ENCODE measurements around the gene ALOX12B. TPM values are rescaled to one million over a fixed set of nuclear protein-coding genes. Genes with fewer than 3 reads are reported as not detected.

ALOX12B gene
- total and polyA plus RNA-seq, 2 donors (not counting 1 experiment from before 2014, with no cell fraction given) = 0.57 to 0.69 TPM

GRCh38 chr17:8071496-8071895 lies 16.0 kb downstream of the ALOX12B start:
- Histone ChIP-seq H3K9me3 (ENCODE audit: control extremely low read depth in 1 of 3, control insufficient read depth in 2 of 3, insufficient read depth in 1 of 3, low read length in 2 of 3) (peaks cover 0 to 19% (median 0%) of the 10 kb centered on the region in 3 donors), H2AFZ (ENCODE audit: insufficient read depth, low read depth, low read length, poor library complexity, severe bottlenecking) (no peak overlapping the region), H3K27ac (ENCODE audit: low read length in 2 of 2) (no peak overlapping the region), H4K20me1 (ENCODE audit: control insufficient read depth, insufficient read depth, low read length, poor library complexity, severe bottlenecking) (no peaks in the 10 kb centered on the region), H3K79me2 (ENCODE audit: control insufficient read depth, insufficient read depth, low read length) (no peaks in the 10 kb centered on the region), H3K4me2 (replicated peaks; ENCODE audit: low read depth, low read length, poor library complexity, severe bottlenecking) (no peak overlapping the region), H3K9ac (ENCODE audit: low read length) (no peak overlapping the region), H3K27me3 (replicated peaks in 1 of 4; ENCODE audit: control extremely low read depth in 1 of 4, control insufficient read depth in 3 of 4, insufficient read depth in 4 of 4, low read length in 3 of 4) (peaks cover 0 to 57% (median 39%) of the 10 kb centered on the region in 4 experiments), H3K4me3 (ENCODE audit: control extremely low read depth in 1 of 5, extremely low read depth in 1 of 5, insufficient read depth in 1 of 5, low read depth in 2 of 5, low read length in 4 of 5) (no peak overlapping the region), H3K36me3 (replicated peaks in 1 of 2; ENCODE audit: control extremely low read depth in 1 of 2, control insufficient read depth in 1 of 2, extremely low read depth in 1 of 2, insufficient read depth in 2 of 2, low read length in 1 of 2) (no peaks in the 10 kb centered on the region), H3K4me1 (ENCODE audit: control insufficient read depth in 2 of 2, insufficient read depth in 2 of 2, low read length in 2 of 2) (peaks cover 25 to 28% of the 10 kb centered on the region in 2 donors)
- DNase-seq = no peak
- Mint-ChIP-seq H3K4me1 (peaks cover 26% of the 10 kb centered on the region), H3K9me3 (ENCODE audit: insufficient read depth) (no peaks in the 10 kb centered on the region), H3K4me3 (no peak overlapping the region), H3K27me3 (peaks cover 55% of the 10 kb centered on the region), H3K27ac (no peak overlapping the region)
- 81% methylated on average over 7 of the region's 12 CpGs for WGBS (ENCODE audit: insufficient coverage)
- POLR2A ChIA-PET = no interaction called here
- TF ChIP-seq, protein P1, sequence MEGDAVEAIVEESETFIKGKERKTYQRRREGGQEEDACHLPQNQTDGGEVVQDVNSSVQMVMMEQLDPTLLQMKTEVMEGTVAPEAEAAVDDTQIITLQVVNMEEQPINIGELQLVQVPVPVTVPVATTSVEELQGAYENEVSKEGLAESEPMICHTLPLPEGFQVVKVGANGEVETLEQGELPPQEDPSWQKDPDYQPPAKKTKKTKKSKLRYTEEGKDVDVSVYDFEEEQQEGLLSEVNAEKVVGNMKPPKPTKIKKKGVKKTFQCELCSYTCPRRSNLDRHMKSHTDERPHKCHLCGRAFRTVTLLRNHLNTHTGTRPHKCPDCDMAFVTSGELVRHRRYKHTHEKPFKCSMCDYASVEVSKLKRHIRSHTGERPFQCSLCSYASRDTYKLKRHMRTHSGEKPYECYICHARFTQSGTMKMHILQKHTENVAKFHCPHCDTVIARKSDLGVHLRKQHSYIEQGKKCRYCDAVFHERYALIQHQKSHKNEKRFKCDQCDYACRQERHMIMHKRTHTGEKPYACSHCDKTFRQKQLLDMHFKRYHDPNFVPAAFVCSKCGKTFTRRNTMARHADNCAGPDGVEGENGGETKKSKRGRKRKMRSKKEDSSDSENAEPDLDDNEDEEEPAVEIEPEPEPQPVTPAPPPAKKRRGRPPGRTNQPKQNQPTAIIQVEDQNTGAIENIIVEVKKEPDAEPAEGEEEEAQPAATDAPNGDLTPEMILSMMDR (IDR thresholded peaks at IDR 0.05) = no peak
- no peak for TF ChIP-seq EZH2 (IDR thresholded peaks at IDR 0.05; ENCODE audit: borderline replicate concordance, insufficient read depth, low read depth, low read length, poor library complexity, severe bottlenecking)
- CTCF ChIA-PET = interaction anchor here (1.1 to 11.5 kb wide), 7 partner anchors 9 to 229 kb away, joined by 3 to 360 read pairs (median 8); partner anchors contain the start of gene ALOXE3
- intact Hi-C loops (cut with micrococcal nuclease) = no loop called here
- ATAC-seq (ENCODE audit: low read depth) = no peak

GRCh38 chr17:8069587-8069860 lies 18.0 kb downstream of the ALOX12B start:
- no peak overlapping the region for H3K27ac Mint-ChIP-seq
- POLR2A ChIA-PET = interaction anchor here (0.8 kb wide), 1 partner anchor 10 kb away, joined by 4 read pairs; no protein-coding TSS in a partner anchor

More at GRCh38 chr17:8069587-8069860, 18.0 kb downstream of the ALOX12B start:
- 63% methylated on average over 2 of the region's 3 CpGs for WGBS (ENCODE audit: insufficient coverage)
- peaks cover 25 to 28% of the 10 kb centered on the region in 2 donors for H3K4me1 ChIP-seq (ENCODE audit: control insufficient read depth in 2 of 2, insufficient read depth in 2 of 2, low read length in 2 of 2)
- H3K36me3 ChIP-seq (replicated peaks in 1 of 2; ENCODE audit: control extremely low read depth in 1 of 2, control insufficient read depth in 1 of 2, extremely low read depth in 1 of 2, insufficient read depth in 2 of 2, low read length in 1 of 2) = no peaks in the 10 kb centered on the region
- Mint-ChIP-seq H3K9me3 (ENCODE audit: insufficient read depth) (no peaks in the 10 kb centered on the region), H3K4me1 (peaks cover 26% of the 10 kb centered on the region), H3K4me3 (no peak overlapping the region), H3K27me3 (peaks cover 51% of the 10 kb centered on the region)
- H2AFZ ChIP-seq (ENCODE audit: insufficient read depth, low read depth, low read length, poor library complexity, severe bottlenecking) = no peak overlapping the region
- no peak overlapping the region for H3K4me3 ChIP-seq (ENCODE audit: control extremely low read depth in 1 of 5, extremely low read depth in 1 of 5, insufficient read depth in 1 of 5, low read depth in 2 of 5, low read length in 4 of 5)
- intact Hi-C loops (cut with micrococcal nuclease) = loop anchor here (10.0 kb wide), 1 partner anchor 1455 kb away; no protein-coding TSS in a partner anchor
- H3K27ac ChIP-seq (ENCODE audit: low read length in 2 of 2) = no peak overlapping the region
- no peaks in the 10 kb centered on the region for H3K79me2 ChIP-seq (ENCODE audit: control insufficient read depth, insufficient read depth, low read length)
- H3K9ac ChIP-seq (ENCODE audit: low read length) = no peak overlapping the region
- DNase-seq (no peak), ATAC-seq (ENCODE audit: low read depth) (no peak)
- peaks cover 0 to 21% (median 0%) of the 10 kb centered on the region in 3 donors for H3K9me3 ChIP-seq (ENCODE audit: control extremely low read depth in 1 of 3, control insufficient read depth in 2 of 3, insufficient read depth in 1 of 3, low read length in 2 of 3)
- peaks cover 0 to 52% (median 34%) of the 10 kb centered on the region in 4 experiments for H3K27me3 ChIP-seq (replicated peaks in 1 of 4; ENCODE audit: control extremely low read depth in 1 of 4, control insufficient read depth in 3 of 4, insufficient read depth in 4 of 4, low read length in 3 of 4)
- TF ChIP-seq, protein P1 (IDR thresholded peaks at IDR 0.05) = no peak
- TF ChIP-seq EZH2 (IDR thresholded peaks at IDR 0.05; ENCODE audit: borderline replicate concordance, insufficient read depth, low read depth, low read length, poor library complexity, severe bottlenecking) = no peak
- CTCF ChIA-PET = interaction anchor here (0.8 to 4.8 kb wide), 11 partner anchors 9 to 229 kb away, joined by 3 to 46 read pairs (median 5); no protein-coding TSS in a partner anchor
- no peak overlapping the region for H3K4me2 ChIP-seq (replicated peaks; ENCODE audit: low read depth, low read length, poor library complexity, severe bottlenecking)
- no peaks in the 10 kb centered on the region for H4K20me1 ChIP-seq (ENCODE audit: control insufficient read depth, insufficient read depth, low read length, poor library complexity, severe bottlenecking)

Data from B cell (primary cell).